Kidney epithelial cell (primary cell): ENCODE measurements around the gene KANSL3. TPM values are rescaled to one million over a fixed set of nuclear protein-coding genes. Genes with fewer than 3 reads are reported as not detected.
A peak's percentile ranks its signal among the peaks of the same experiment; 100 is the strongest.

Experiments
- DNase-seq: peaks from one replicate; pipeline ENCODE4 v3.0.0-alpha.2; 2010; ENCODE audit warnings: low read depth
- H3K27me3 ChIP-seq: 2 replicates; pipeline ENCODE4 v1.6.0; 2011; ENCODE audit warnings: low read length; ENCODE audit not compliant: control insufficient read depth, insufficient read depth
- H3K36me3 ChIP-seq: 2 replicates; pipeline ENCODE4 v1.5.1; 2011; ENCODE audit warnings: low read length; ENCODE audit not compliant: control insufficient read depth, insufficient read depth
- H3K4me3 ChIP-seq: 2 replicates; pipeline ENCODE4 v1.5.1; 2011; ENCODE audit warnings: low read depth, mild to moderate bottlenecking, control low read depth, low read length
- CTCF ChIP-seq: IDR thresholded peaks from 2 replicates; pipeline ENCODE4 v1.5.1; 2011; ENCODE audit warnings: mild to moderate bottlenecking, moderate library complexity, low read length, control low read depth, inconsistent platforms; ENCODE audit not compliant: insufficient read depth, poor library complexity, severe bottlenecking
- total RNA-seq: library from RNA; depleted of rRNA; stranded (reverse); fragments of >200 nt; gene quantifications from 2 replicates; pipeline ENCODE4 v1.2.3, GENCODE V29; 2015

The KANSL3 gene
- total RNA-seq, 1 donor from 2014 or later = 33.2 TPM

GRCh38 chr2:96604104-96604503 lies 34.0 kb downstream of the KANSL3 start:
- peak; percentile 20 for TF ChIP-seq CTCF
- Histone ChIP-seq H3K4me3 (no peak overlapping the region), H3K27me3 (no peaks in the 10 kb centered on the region), H3K36me3 (peaks cover 4% of the 10 kb centered on the region)
- DNase-seq = no peak

- H3K27me3 ChIP-seq = no peaks in the 10 kb centered on the region
- H3K4me3 ChIP-seq = no peak overlapping the region
- no peak for DNase-seq
- no peak for TF ChIP-seq CTCF
- H3K36me3 ChIP-seq = peaks cover 4% of the 10 kb centered on the region
These were observed 35.7 kb downstream of the KANSL3 start for GRCh38 chr2:96602330-96602823.

GRCh38 chr2:96601382-96602292 lies 36.5 kb downstream of the KANSL3 start:
- H3K27me3 ChIP-seq = no peaks in the 10 kb centered on the region
- TF ChIP-seq CTCF = no peak
- H3K36me3 ChIP-seq = peaks cover 4% of the 10 kb centered on the region
- no peak overlapping the region for H3K4me3 ChIP-seq
- no peak for DNase-seq

- Histone ChIP-seq H3K36me3 (peaks cover 1% of the 10 kb centered on the region), H3K4me3 (no peak overlapping the region), H3K27me3 (no peaks in the 10 kb centered on the region)
- no peak for DNase-seq
- no peak for TF ChIP-seq CTCF
These were observed 38.2 kb downstream of the KANSL3 start for GRCh38 chr2:96599941-96600340.

- no peak for DNase-seq
- Histone ChIP-seq H3K27me3 (no peaks in the 10 kb centered on the region), H3K36me3 (peaks cover 5% of the 10 kb centered on the region), H3K4me3 (no peak overlapping the region)
- no peak for TF ChIP-seq CTCF
These were observed 41.5 kb downstream of the KANSL3 start for GRCh38 chr2:96596596-96596995.

GRCh38 chr2:96594691-96595152 lies 43.4 kb downstream of the KANSL3 start:
- Histone ChIP-seq H3K27me3 (no peaks in the 10 kb centered on the region), H3K4me3 (no peak overlapping the region), H3K36me3 (peaks cover 5% of the 10 kb centered on the region)
- TF ChIP-seq CTCF = no peak
- DNase-seq = no peak
